ENCODE measurements around the gene RTF2. TPM values are rescaled to one million over a fixed set of nuclear protein-coding genes. Genes with fewer than 3 reads are reported as not detected.

RTF2 gene
- total and polyA plus RNA-seq, 2 of the 13 experiments (the other 11 are each of a cell fraction or from before 2014, with no cell fraction given), result 81.8 to 142 TPM

DNA sequence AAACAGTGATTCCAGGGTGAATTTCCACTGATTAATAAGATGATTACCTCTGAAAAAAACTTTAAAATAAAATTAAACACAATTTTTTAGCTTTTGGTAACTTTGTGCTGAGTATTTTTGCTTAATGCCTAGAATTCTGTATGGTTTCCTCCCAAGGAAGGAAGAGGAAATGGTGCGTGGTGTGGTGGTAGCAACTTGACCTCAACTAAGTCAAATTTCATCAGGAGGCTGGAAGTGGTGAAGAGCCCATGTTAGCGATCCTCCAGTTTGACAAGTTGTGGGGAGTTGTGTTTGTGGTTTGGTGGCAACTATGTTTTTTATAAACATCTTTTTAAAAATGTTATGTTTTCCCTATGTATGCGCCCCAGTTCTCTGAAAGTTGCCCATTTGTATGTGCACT, 5.0 kb upstream of the RTF2 start (continued):
- TF ChIP-seq SRSF1 (optimal IDR thresholded peaks at IDR 0.05; ENCODE audit: low read depth, low read length) (no peak), ZNF318 (CRISPR knock-in tag; IDR thresholded peaks at IDR 0.05) (no peak), ZNF431 (CRISPR knock-in tag; IDR thresholded peaks at IDR 0.05; ENCODE audit: borderline replicate concordance, low read depth) (no peak), ZFP36 (IDR thresholded peaks at IDR 0.05; ENCODE audit: borderline replicate concordance, low read depth, low read length, partially characterized antibody) (no peak), ZNF552 (CRISPR knock-in tag; IDR thresholded peaks at IDR 0.05; ENCODE audit: borderline replicate concordance) (no peak), RFXANK (CRISPR knock-in tag; IDR thresholded peaks at IDR 0.05) (no peak), FOXP1 (IDR thresholded peaks at IDR 0.05) (no peak), FOXP1 (CRISPR knock-in tag; IDR thresholded peaks at IDR 0.05) (no peak), GPBP1L1 (CRISPR knock-in tag; IDR thresholded peaks at IDR 0.05) (no peak)
- TF ChIP-seq, protein P1, sequence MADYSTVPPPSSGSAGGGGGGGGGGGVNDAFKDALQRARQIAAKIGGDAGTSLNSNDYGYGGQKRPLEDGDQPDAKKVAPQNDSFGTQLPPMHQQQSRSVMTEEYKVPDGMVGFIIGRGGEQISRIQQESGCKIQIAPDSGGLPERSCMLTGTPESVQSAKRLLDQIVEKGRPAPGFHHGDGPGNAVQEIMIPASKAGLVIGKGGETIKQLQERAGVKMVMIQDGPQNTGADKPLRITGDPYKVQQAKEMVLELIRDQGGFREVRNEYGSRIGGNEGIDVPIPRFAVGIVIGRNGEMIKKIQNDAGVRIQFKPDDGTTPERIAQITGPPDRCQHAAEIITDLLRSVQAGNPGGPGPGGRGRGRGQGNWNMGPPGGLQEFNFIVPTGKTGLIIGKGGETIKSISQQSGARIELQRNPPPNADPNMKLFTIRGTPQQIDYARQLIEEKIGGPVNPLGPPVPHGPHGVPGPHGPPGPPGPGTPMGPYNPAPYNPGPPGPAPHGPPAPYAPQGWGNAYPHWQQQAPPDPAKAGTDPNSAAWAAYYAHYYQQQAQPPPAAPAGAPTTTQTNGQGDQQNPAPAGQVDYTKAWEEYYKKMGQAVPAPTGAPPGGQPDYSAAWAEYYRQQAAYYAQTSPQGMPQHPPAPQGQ (CRISPR knock-in tag; IDR thresholded peaks at IDR 0.05; ENCODE audit: borderline replicate concordance), result no peak
